Retinal pigment epithelial cell (primary cell): ENCODE measurements around the gene LMO2.
"Not testable (repeated sequence)": the region's sequence is repeated elsewhere in the genome, so short reads cannot be mapped to it uniquely, and the experiment has no call there.

Experiments
- DNase-seq: peaks from one replicate; pipeline ENCODE4 v3.0.0-alpha.2; 2010; ENCODE audit warnings: low read depth
- H3K4me3 ChIP-seq: 2 replicates; pipeline ENCODE4 v1.5.1; 2011; ENCODE audit warnings: mild to moderate bottlenecking, low read length, control low read depth, moderate library complexity
- TF ChIP-seq, protein P1 (sequence below): conservative IDR thresholded peaks from 2 replicates; pipeline ENCODE4 v1.5.1; 2011; ENCODE audit warnings: low read depth, low read length, control low read depth, inconsistent platforms

The LMO2 gene

DNA sequence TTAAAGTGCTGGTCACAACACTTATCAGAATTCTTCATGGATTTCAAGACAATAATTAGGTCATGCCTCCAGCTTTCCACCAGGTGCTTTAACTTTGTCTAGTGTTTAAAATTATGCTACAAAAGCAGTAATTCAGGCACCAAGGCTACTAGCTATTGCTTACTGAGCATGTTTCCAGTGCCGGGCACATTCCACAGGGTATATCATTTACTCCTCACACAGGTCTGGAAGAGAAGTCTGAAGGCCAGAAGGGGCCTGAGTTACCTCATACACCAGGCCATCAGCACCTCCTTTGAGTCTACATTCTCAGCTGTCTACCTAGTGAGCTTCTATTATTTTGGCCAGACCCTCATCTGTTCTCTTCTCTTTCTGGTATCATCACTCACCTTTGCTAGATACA, 41.7 kb upstream of the LMO2 start:
- TF ChIP-seq, protein P1, sequence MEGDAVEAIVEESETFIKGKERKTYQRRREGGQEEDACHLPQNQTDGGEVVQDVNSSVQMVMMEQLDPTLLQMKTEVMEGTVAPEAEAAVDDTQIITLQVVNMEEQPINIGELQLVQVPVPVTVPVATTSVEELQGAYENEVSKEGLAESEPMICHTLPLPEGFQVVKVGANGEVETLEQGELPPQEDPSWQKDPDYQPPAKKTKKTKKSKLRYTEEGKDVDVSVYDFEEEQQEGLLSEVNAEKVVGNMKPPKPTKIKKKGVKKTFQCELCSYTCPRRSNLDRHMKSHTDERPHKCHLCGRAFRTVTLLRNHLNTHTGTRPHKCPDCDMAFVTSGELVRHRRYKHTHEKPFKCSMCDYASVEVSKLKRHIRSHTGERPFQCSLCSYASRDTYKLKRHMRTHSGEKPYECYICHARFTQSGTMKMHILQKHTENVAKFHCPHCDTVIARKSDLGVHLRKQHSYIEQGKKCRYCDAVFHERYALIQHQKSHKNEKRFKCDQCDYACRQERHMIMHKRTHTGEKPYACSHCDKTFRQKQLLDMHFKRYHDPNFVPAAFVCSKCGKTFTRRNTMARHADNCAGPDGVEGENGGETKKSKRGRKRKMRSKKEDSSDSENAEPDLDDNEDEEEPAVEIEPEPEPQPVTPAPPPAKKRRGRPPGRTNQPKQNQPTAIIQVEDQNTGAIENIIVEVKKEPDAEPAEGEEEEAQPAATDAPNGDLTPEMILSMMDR = no peak
- DNase-seq = no peak

GRCh38 chr11:33932721-33933120, 40.8 kb upstream of the LMO2 start:
- TF ChIP-seq, protein P1 = no peak
- DNase-seq = no peak
- H3K4me3 ChIP-seq = no peak overlapping the region

More for the DNA sequence above, 41.7 kb upstream of the LMO2 start:
- no peak overlapping the region for H3K4me3 ChIP-seq

DNA sequence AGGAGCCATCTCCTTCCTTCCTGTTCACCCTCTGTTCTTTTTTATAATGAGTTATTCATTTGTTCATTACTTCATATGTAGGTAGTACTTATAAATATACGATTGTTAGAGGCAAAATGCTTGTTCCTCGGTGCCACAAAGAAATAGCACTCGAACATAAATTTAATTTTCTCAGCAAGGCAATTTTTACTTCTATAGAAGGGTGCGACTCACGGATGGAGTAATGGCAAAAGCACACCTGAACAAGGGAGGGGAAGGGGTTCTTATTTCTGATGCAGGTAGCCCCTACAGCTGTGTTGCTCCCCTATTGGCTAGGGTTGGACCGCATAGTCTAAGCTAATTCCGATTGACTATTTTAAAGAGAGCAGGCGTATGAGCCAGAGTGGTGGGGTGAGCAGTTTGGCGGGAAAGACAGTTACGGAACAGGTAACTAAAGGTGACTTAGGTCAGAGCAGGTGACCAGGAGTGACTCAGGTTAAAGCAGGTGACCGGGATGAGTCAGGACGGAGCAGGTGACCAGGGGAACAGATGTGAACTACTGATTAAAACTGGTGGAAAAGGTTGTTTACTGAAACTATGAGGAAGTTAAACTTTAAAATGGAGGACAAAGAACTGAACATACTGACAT, 40.0 kb upstream of the LMO2 start:
- DNase-seq, H3K4me3 ChIP-seq: not testable (repeated sequence)

DNA sequence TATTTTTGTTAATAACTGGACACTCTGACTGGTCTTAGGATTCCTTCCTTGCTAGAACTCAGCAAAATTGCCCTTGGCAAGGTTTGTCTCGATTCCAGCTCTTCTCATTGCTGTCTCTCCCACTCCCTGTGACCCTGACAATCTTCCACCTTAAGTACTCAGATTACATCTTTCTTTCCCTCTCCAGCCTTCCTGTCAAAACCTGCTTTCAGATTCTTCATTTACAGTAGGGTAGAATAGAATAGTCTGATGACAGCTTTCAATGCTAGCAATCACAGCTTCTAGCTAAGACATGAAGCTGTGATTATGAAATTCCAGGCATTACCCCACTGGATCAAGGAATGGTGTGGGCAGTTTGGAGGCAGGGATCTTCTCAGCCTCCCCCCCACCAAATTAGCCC, 39.2 kb upstream of the LMO2 start:
- DNase-seq = no peak
- H3K4me3 ChIP-seq = no peak overlapping the region
- TF ChIP-seq, protein P1 = no peak

DNA sequence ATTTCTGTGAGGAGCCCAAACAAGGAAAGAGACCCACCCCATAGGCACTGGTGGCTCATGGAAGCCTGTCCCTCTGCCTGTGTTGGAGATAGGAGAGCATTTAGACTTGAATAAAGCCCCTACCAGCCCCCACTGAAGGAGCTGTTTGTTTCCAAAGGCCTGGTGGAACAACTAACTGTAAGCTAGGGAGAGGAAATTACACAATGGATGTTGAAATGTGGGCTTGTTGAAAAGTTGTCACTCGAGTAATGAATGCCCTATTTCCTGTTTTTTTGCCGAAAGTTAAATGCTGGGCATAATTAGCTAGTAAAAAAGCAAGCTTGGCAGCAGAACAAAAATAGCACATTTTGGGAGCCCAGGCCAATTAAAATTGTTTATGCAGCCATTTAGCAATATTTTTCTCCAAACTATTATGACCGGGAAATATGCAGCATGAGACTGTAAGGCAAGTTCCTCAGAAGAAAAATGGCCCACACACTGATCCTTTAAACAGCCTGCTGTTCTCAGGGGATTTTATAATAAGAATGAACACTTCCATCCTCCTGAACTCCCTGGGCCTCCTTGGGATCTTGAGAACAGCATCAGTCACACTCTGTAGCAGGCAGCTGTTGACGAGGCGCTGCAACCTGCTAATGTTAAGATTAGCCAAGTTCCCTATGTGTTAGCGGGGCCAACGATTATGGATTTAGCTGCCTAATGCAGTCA, 38.6 kb upstream of the LMO2 start:
- H3K4me3 ChIP-seq = no peak overlapping the region

GRCh38 chr11:33928564-33928963, 36.7 kb upstream of the LMO2 start:
- H3K4me3 ChIP-seq = no peak overlapping the region
- no peak for DNase-seq
- TF ChIP-seq, protein P1 = no peak

More for the DNA sequence above, 38.6 kb upstream of the LMO2 start:
- DNase-seq = no peak
- TF ChIP-seq, protein P1 = no peak

DNA sequence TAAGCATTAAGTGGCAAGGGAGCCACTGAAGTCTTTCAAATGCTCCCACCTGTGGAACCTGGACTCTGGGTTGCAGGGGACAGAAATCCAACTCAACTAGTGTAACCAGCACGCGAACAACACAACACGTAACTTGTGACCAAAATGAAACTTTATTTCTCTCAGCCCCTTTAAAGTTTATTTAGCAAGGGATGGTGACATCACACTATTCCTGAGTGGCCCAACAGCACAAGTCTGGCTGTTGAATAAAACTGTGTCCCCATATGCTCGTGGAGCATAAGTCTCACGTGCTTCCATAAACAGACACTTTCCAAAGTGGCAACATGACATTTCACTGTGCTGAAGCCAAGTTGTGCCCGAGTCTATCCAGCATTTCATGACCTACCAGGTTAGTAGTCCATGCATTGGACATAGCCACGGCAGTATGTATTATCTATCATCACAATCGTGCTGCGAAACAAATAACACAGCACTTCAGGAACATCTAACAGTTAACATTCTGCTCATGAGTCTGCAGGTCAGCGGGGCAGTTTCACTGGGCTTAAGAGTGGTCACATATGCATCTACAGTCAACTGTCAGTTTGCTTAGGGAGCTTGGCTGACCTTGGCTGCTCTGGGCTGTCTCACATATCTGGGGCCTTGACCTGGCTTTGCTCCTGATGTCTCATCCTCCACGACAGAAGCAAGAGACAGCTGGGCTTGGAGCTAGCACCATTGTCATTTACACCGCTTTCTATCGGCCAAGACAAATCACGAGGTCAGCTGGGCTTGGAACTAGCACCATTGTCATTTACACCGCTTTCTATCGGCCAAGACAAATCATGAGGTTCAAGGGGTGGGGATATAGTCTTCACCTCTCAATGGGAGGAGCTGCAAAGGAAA, 35.0 kb upstream of the LMO2 start:
- no peak overlapping the region for H3K4me3 ChIP-seq
- DNase-seq = no peak
- TF ChIP-seq, protein P1 = no peak
